D721Med (cell line): Measurements from ENCODE around the gene TMEM132C.

Experiments
- DNase-seq: peaks from one replicate; pipeline ENCODE4 v3.0.0; 2011; ENCODE audit warnings: low spot score; ENCODE audit not compliant: insufficient read length
- FAIRE-seq: peaks from 2 replicates; lab custom pipeline; 2011; peaks lifted over from hg19 to GRCh38; lab: Jason Lieb, UNC
- CTCF ChIP-seq: IDR thresholded peaks from 2 replicates; pipeline ENCODE4 v1.5.1; 2012; ENCODE audit warnings: mild to moderate bottlenecking, control low read depth; ENCODE audit not compliant: insufficient read depth; ENCODE audit errors: missing control alignments

Gene TMEM132C

GRCh38 chr12:128402486-128403243 is 135.7 kb downstream of the TMEM132C start:
- TF ChIP-seq CTCF, result no peak
- FAIRE-seq, result no peak
- no peak for DNase-seq

- no peak for FAIRE-seq
- DNase-seq, result no peak
- TF ChIP-seq CTCF, result no peak
Observed at GRCh38 chr12:128408669-128409068, 141.7 kb downstream of the TMEM132C start.

- DNase-seq, result no peak
- TF ChIP-seq CTCF, result no peak
- no peak for FAIRE-seq
Observed at GRCh38 chr12:128415036-128415560, 148.1 kb downstream of the TMEM132C start.

GRCh38 chr12:128418944-128419343 is 152.0 kb downstream of the TMEM132C start:
- no peak for TF ChIP-seq CTCF
- DNase-seq (no peak), FAIRE-seq (no peak)

GRCh38 chr12:128420163-128420562 is 153.2 kb downstream of the TMEM132C start:
- TF ChIP-seq CTCF, result no peak
- DNase-seq, result no peak
- FAIRE-seq, result no peak

- FAIRE-seq (no peak), DNase-seq (no peak)
- no peak for TF ChIP-seq CTCF
Observed at GRCh38 chr12:128421375-128421774, 154.4 kb downstream of the TMEM132C start.

- FAIRE-seq, result no peak
- DNase-seq, result no peak
- TF ChIP-seq CTCF, result no peak
Observed at GRCh38 chr12:128423205-128423604, 156.2 kb downstream of the TMEM132C start.
